NT2/D1 (cell line): ENCODE data around the gene CACNA1C.

Source experiments
- YY1 ChIP-seq: IDR thresholded peaks from 2 replicates; pipeline ENCODE4 v1.6.1; 2011; ENCODE audit not compliant: insufficient read length, insufficient read depth
- ZNF274 ChIP-seq: IDR thresholded peaks from 2 replicates; pipeline ENCODE4 v1.6.1; 2011; ENCODE audit warnings: mild to moderate bottlenecking, low read depth, low read length

GRCh38 chr12:2064071-2064507 lies 11.3 kb downstream of the CACNA1C start:
- TF ChIP-seq YY1 (no peak), ZNF274 (no peak)
